Astrocyte (in vitro differentiated cells and primary cell): ENCODE results near the gene SLC5A1. TPM values are rescaled to one million over a fixed set of nuclear protein-coding genes. Genes with fewer than 3 reads are reported as not detected.

ENCODE experiments used
- DNase-seq: peaks from one replicate; pipeline ENCODE4 v3.0.0-alpha.2; 2010; ENCODE audit warnings: low read depth
- FAIRE-seq: peaks from 2 replicates; lab custom pipeline; 2011; peaks lifted over from hg19 to GRCh38; lab: Jason Lieb, UNC
- H2AFZ ChIP-seq: 2 replicates; pipeline ENCODE4 v1.6.0; 2012; ENCODE audit warnings: low read depth, low read length, inconsistent platforms
- H3K27ac ChIP-seq: 2 replicates; pipeline ENCODE4 v1.5.1; 2011; ENCODE audit warnings: low read depth, low read length, inconsistent platforms
- H3K27me3 ChIP-seq: 2 replicates; pipeline ENCODE4 v1.6.0; 2011; ENCODE audit warnings: low read length, inconsistent platforms; ENCODE audit not compliant: insufficient read depth
- H3K36me3 ChIP-seq: 2 replicates; pipeline ENCODE4 v1.5.1; 2011; ENCODE audit warnings: low read length, inconsistent platforms; ENCODE audit not compliant: insufficient read depth
- H3K4me1 ChIP-seq: 2 replicates; pipeline ENCODE4 v1.5.1; 2011; ENCODE audit warnings: low read length, inconsistent platforms; ENCODE audit not compliant: insufficient read depth
- H3K4me2 ChIP-seq: 2 replicates; pipeline ENCODE4 v1.6.0; 2012; ENCODE audit warnings: low read length, inconsistent platforms
- H3K4me3 ChIP-seq: 2 replicates; pipeline ENCODE4 v1.5.1; 2011; ENCODE audit warnings: low read depth, mild to moderate bottlenecking, low read length, inconsistent platforms; ENCODE audit not compliant: insufficient read depth
- H3K79me2 ChIP-seq: 2 replicates; pipeline ENCODE4 v1.6.0; 2012; ENCODE audit warnings: mild to moderate bottlenecking, low read length, inconsistent platforms; ENCODE audit not compliant: insufficient read depth
- H3K9ac ChIP-seq: 2 replicates; pipeline ENCODE4 v1.6.0; 2012; ENCODE audit warnings: mild to moderate bottlenecking, low read length, inconsistent platforms
- H3K9me3 ChIP-seq: 2 replicates; pipeline ENCODE4 v1.5.1; 2012; ENCODE audit warnings: low read depth, mild to moderate bottlenecking, low read length, inconsistent platforms; ENCODE audit not compliant: insufficient read depth
- H4K20me1 ChIP-seq: 2 replicates; pipeline ENCODE4 v1.6.0; 2012; ENCODE audit warnings: low read length, inconsistent platforms; ENCODE audit not compliant: insufficient read depth
- H3K27ac Mint-ChIP-seq: one replicate; pipeline ENCODE4 v1.8.0; 2021; ENCODE audit warnings: mild to moderate bottlenecking, mixed read lengths; ENCODE audit not compliant: unreplicated experiment
- H3K27me3 Mint-ChIP-seq: one replicate; pipeline ENCODE4 v1.8.0; 2021; ENCODE audit warnings: low read depth, mixed read lengths; ENCODE audit not compliant: unreplicated experiment
- H3K36me3 Mint-ChIP-seq: one replicate; pipeline ENCODE4 v1.8.0; 2021; ENCODE audit warnings: low read depth, mixed read lengths; ENCODE audit not compliant: unreplicated experiment
- H3K4me1 Mint-ChIP-seq: one replicate; pipeline ENCODE4 v1.8.0; 2021; ENCODE audit warnings: low read depth, mixed read lengths; ENCODE audit not compliant: unreplicated experiment
- H3K4me3 Mint-ChIP-seq: one replicate; pipeline ENCODE4 v1.8.0; 2021; ENCODE audit warnings: mild to moderate bottlenecking, moderate library complexity, mixed read lengths; ENCODE audit not compliant: unreplicated experiment
- H3K9me3 Mint-ChIP-seq: one replicate; pipeline ENCODE4 v1.8.0; 2021; ENCODE audit warnings: mild to moderate bottlenecking, mixed read lengths; ENCODE audit not compliant: unreplicated experiment
- CTCF ChIP-seq: IDR thresholded peaks from 2 replicates; pipeline ENCODE4 v1.5.1; 2011; ENCODE audit warnings: low read depth, mild to moderate bottlenecking, inconsistent platforms, low read length, moderate library complexity; ENCODE audit not compliant: insufficient read depth
- EZH2 ChIP-seq: IDR thresholded peaks from 2 replicates; pipeline ENCODE4 v1.6.1; 2012; ENCODE audit warnings: mild to moderate bottlenecking, low read length, inconsistent platforms; ENCODE audit not compliant: insufficient read depth
- total RNA-seq: library from RNA; stranded (reverse); gene quantifications from 2 replicates; pipeline ENCODE4 v1.2.1, GENCODE V29; 2021

Gene SLC5A1
- total RNA-seq, 1 donor from 2014 or later = not detected

DNA sequence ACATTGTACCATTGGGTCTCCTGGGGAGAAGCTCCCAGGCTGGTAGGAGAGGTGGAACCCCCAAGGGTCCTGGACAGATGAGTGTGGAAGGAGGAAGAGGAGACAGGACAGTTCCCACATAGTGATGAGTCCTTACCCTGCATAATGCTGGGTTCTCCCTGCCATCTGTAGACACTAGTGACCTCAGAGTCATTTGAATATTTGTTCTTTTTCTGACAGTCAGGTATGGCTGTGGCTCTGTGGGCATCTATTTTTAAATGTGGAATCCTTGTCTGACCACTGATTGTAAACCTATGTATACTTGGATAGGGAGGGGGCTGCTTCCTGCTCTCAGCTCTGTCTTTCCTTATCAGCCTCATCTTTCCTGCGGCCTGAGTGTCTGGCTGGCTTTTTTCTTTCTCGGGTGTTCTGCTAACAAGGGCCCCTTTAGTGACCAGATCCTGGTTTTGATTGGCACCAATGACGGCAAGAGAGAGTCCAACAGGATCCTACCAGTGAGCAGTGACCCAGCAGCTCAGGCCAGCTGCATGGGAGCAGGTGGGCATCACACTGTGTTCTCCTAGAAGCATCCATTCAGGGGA is 2.6 kb upstream of the SLC5A1 start:
- Histone ChIP-seq H3K36me3 (no peaks in the 10 kb centered on the region), H4K20me1 (no peaks in the 10 kb centered on the region), H3K27ac (no peak overlapping the region), H3K4me1 (no peaks in the 10 kb centered on the region), H3K9me3 (peaks cover 2% of the 10 kb centered on the region), H2AFZ (no peak overlapping the region), H3K79me2 (no peaks in the 10 kb centered on the region), H3K9ac (no peak overlapping the region), H3K4me2 (no peak overlapping the region), H3K27me3 (peaks cover 23% of the 10 kb centered on the region), H3K4me3 (no peak overlapping the region)
- Mint-ChIP-seq H3K4me1 (no peaks in the 10 kb centered on the region), H3K36me3 (no peaks in the 10 kb centered on the region), H3K27me3 (peaks cover 51% of the 10 kb centered on the region), H3K27ac (no peak overlapping the region), H3K9me3 (peaks cover 1% of the 10 kb centered on the region), H3K4me3 (no peak overlapping the region)
- TF ChIP-seq CTCF = no peak
- DNase-seq = no peak
- FAIRE-seq = no peak

DNA sequence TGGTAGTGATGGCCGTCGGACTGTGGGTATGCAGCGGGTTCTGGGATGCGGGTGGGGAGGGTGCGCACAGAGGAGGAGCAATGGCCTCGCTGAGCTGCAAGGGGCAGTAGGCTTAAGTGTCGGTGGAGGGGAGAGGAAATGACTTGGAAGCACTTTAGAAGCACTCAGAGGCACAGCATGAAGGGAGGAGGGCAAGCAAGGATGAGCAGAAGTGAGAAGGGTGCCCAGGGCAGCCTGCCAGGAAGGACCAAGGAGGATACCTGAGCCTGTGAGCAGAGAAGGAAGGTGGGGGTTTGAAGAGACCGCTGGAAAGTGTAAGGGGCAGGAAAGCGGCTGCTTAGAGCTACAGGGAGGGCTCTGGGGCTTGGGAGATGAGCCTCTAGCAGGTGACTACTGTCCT is 330 bp downstream of the SLC5A1 start:
- DNase-seq (no peak), FAIRE-seq (no peak)
- Mint-ChIP-seq H3K36me3 (no peaks in the 10 kb centered on the region), H3K4me3 (no peak overlapping the region), H3K4me1 (no peaks in the 10 kb centered on the region), H3K27ac (no peak overlapping the region), H3K27me3 (peaks cover 52% of the 10 kb centered on the region), H3K9me3 (peaks cover 3% of the 10 kb centered on the region)
- Histone ChIP-seq H3K4me3 (no peak overlapping the region), H2AFZ (no peak overlapping the region), H4K20me1 (no peaks in the 10 kb centered on the region), H3K9ac (no peak overlapping the region), H3K4me2 (no peak overlapping the region), H3K27ac (no peak overlapping the region), H3K4me1 (no peaks in the 10 kb centered on the region), H3K27me3 (peaks cover 32% of the 10 kb centered on the region), H3K9me3 (peaks cover 2% of the 10 kb centered on the region), H3K36me3 (no peaks in the 10 kb centered on the region), H3K79me2 (no peaks in the 10 kb centered on the region)
- TF ChIP-seq CTCF = no peak
- no peak for TF ChIP-seq EZH2

DNA sequence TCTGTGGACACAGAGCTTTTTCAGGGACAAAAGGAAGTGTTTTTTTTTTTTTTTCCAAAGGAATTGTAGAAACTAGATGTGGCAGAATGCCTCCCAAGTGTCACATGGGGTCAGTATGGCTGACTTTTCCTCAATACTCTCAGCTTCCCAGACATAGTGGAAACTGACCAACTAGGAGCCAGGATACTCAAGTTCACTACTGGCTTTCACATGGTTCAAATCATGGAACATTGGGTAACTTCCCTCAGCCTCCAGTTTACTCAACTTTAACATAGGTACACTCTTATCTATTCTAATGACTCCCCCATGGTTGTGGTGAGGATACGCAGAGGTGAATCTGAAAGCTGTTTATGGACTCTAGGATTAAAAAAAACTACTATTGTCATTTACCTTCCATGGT is 1.4 kb downstream of the SLC5A1 start:
- FAIRE-seq (no peak), DNase-seq (no peak)
- Histone ChIP-seq H3K9me3 (no peaks in the 10 kb centered on the region), H3K4me3 (no peak overlapping the region), H3K27me3 (peaks cover 32% of the 10 kb centered on the region), H3K27ac (no peak overlapping the region), H4K20me1 (no peaks in the 10 kb centered on the region), H2AFZ (no peak overlapping the region), H3K4me1 (no peaks in the 10 kb centered on the region), H3K4me2 (no peak overlapping the region), H3K79me2 (no peaks in the 10 kb centered on the region), H3K9ac (no peak overlapping the region), H3K36me3 (no peaks in the 10 kb centered on the region)
- Mint-ChIP-seq H3K4me1 (no peaks in the 10 kb centered on the region), H3K27ac (no peak overlapping the region), H3K36me3 (no peaks in the 10 kb centered on the region), H3K9me3 (peaks cover 3% of the 10 kb centered on the region), H3K4me3 (no peak overlapping the region), H3K27me3 (peaks cover 49% of the 10 kb centered on the region)
- TF ChIP-seq CTCF (no peak), EZH2 (no peak)
